Smooth muscle cell (in vitro differentiated cells): ENCODE measurements around the gene TTC22. TPM values are rescaled to one million over a fixed set of nuclear protein-coding genes. Genes with fewer than 3 reads are reported as not detected.

Source experiments
- DNase-seq: peaks from one replicate; lab custom pipeline; 2025; ENCODE audit not compliant: unreplicated experiment; lab: John Stamatoyannopoulos, UW
- H2AFZ ChIP-seq: fragments of 200-600 bp; sonication (generic); 2 replicates; pipeline ENCODE4 v1.6.0; 2016; ENCODE audit warnings: antibody characterized with exemption, low read depth, mild to moderate bottlenecking
- H3F3A ChIP-seq: fragments of 200-600 bp; sonication (generic); 2 replicates; pipeline ENCODE4 v1.6.0; 2017; ENCODE audit warnings: antibody characterized with exemption, low read depth
- H3K27ac ChIP-seq: fragments of 200-600 bp; sonication (generic); 2 replicates; pipeline ENCODE4 v1.5.1; 2016; ENCODE audit warnings: low read depth, mild to moderate bottlenecking
- H3K27me3 ChIP-seq: fragments of 200-600 bp; sonication (generic); 2 replicates; pipeline ENCODE4 v1.6.1; 2016; ENCODE audit warnings: low read depth, mild to moderate bottlenecking
- H3K36me3 ChIP-seq: fragments of 200-600 bp; sonication (generic); 2 replicates; pipeline ENCODE4 v1.5.1; 2016; ENCODE audit warnings: low read depth
- H3K4me1 ChIP-seq: fragments of 200-600 bp; sonication (generic); 2 replicates; pipeline ENCODE4 v1.5.1; 2016; ENCODE audit warnings: low read depth
- H3K4me2 ChIP-seq: fragments of 200-600 bp; sonication (generic); 2 replicates; pipeline ENCODE4 v1.6.0; 2016; ENCODE audit warnings: mild to moderate bottlenecking
- H3K4me3 ChIP-seq: fragments of 200-600 bp; sonication (generic); 2 replicates; pipeline ENCODE4 v1.5.1; 2016; ENCODE audit warnings: mild to moderate bottlenecking
- H3K79me2 ChIP-seq: fragments of 200-600 bp; sonication (generic); 2 replicates; pipeline ENCODE4 v1.6.0; 2016; ENCODE audit warnings: low read depth, mild to moderate bottlenecking
- H3K9ac ChIP-seq: fragments of 200-600 bp; sonication (generic); 2 replicates; pipeline ENCODE4 v1.6.0; 2016; ENCODE audit warnings: low read depth
- H3K9me3 ChIP-seq: fragments of 200-600 bp; sonication (generic); replicated peaks from 2 replicates; pipeline ENCODE4 v1.5.1; 2016; ENCODE audit warnings: low read depth
- H4K20me1 ChIP-seq: fragments of 200-600 bp; sonication (generic); 2 replicates; pipeline ENCODE4 v1.6.0; 2016; ENCODE audit warnings: low read depth
- CTCF ChIP-seq: fragments of 200-600 bp; sonication (generic); IDR thresholded peaks from 2 replicates; pipeline ENCODE4 v1.5.1; 2017; ENCODE audit warnings: borderline replicate concordance, mild to moderate bottlenecking, antibody characterized with exemption; ENCODE audit not compliant: insufficient read depth, poor library complexity, severe bottlenecking
- WGBS: methylation state at CpG from one replicate; pipeline ENCODE4 v1.1.7; 2016; ENCODE audit warnings: low lambda C conversion rate; 5-methylcytosine and 5-hydroxymethylcytosine counted together
- polyA plus RNA-seq: library from polyadenylated mRNA; unstranded; fragments of >200 nt; fragmentation: Nextera tagmentation; extraction: Ambion mirVana; gene quantifications from 2 replicates; pipeline ENCODE4 v1.2.1, GENCODE V29; 2016
- total RNA-seq: library from RNA; depleted of rRNA; stranded (reverse); fragments of >200 nt; gene quantifications from 2 replicates; pipeline ENCODE4 v1.2.3, GENCODE V29; 2014

TTC22 gene
- total and polyA plus RNA-seq, 2 experiments from 2014 or later, result 0.50 to 1.3 TPM

DNA sequence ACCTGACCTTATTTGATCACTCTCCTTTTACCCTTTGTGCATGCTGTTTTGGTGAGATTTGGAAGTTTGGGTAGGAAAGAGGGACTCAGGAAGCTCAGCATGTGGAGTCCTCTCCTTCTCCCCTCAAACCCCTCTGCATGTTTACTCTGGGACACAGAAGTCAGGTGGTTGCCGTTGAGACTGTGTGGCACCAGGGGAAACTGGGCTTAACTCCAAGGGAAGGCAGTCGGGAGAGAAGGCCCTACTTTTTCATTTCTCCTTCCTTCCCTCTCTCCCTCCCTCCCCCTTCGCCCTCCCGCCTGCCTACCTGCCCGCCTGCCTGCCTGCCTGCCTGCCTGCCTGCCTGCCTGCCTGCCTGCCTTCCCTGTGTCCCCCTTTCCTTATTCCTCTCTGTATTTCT is 34.8 kb upstream of the TTC22 start:
- DNase-seq, result no peak
- no peaks in the 10 kb centered on the region for H3F3A ChIP-seq

DNA sequence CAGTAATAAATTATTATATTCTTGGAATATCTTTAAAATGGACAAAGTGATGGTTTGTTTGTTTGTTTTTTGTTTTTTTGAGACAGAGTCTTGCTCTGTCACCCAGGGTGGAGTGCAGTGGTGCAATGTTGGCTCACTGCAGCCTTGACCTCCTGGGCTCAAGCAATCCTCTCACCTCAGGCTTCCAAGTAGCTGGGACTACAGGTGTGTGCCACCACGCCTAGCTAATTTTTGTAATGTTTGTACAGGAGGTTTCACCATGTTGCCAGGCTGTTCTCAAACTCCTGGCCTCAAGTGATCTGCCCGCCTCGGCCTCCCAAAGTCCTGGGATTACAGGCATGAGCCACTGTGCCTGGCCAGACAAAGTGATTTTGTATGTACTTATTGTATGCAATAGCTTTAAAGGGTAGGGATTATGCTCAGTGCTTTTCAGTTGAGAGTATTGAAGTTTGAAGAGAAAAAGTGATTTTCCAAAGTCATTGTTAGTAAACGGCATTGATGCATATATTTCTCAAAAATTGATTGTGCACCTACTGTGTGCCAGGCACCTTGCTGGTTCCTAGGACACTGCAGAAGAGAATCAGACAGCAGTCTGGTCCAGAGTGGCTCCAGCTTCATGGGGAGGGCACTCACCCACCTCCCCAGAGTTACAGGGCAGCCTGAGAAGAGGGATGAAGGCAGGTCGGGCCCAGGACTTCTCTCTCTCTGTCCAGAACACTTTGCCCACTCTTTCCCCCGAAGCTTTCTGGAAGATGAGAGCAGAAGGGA is 34.2 kb upstream of the TTC22 start:
- no peak for DNase-seq
- H3K79me2 ChIP-seq, result no peaks in the 10 kb centered on the region
- no peaks in the 10 kb centered on the region for H3K36me3 ChIP-seq
- H3K4me3 ChIP-seq, result no peak overlapping the region
- 84% methylated on average over 6 of the region's 6 CpGs for WGBS
- no peak overlapping the region for H3K4me2 ChIP-seq
- no peaks in the 10 kb centered on the region for H3F3A ChIP-seq
- no peaks in the 10 kb centered on the region for H4K20me1 ChIP-seq
- TF ChIP-seq CTCF, result no peak
- no peak overlapping the region for H3K9ac ChIP-seq
- H3K4me1 ChIP-seq, result no peaks in the 10 kb centered on the region
- peaks cover 4% of the 10 kb centered on the region for H3K27me3 ChIP-seq
- peaks cover 11% of the 10 kb centered on the region for H3K9me3 ChIP-seq
- no peak overlapping the region for H2AFZ ChIP-seq
- H3K27ac ChIP-seq, result no peak overlapping the region

More for the DNA sequence above, 34.8 kb upstream of the TTC22 start:
- no peak overlapping the region for H3K4me2 ChIP-seq
- no peaks in the 10 kb centered on the region for H4K20me1 ChIP-seq
- no peak overlapping the region for H3K9ac ChIP-seq
- peaks cover 8% of the 10 kb centered on the region for H3K9me3 ChIP-seq
- no peak for TF ChIP-seq CTCF
- H3K4me1 ChIP-seq, result no peaks in the 10 kb centered on the region
- WGBS, result 76% methylated on average over 2 of the region's 5 CpGs
- H3K36me3 ChIP-seq, result no peaks in the 10 kb centered on the region
- no peaks in the 10 kb centered on the region for H3K79me2 ChIP-seq
- peaks cover 4% of the 10 kb centered on the region for H3K27me3 ChIP-seq
- no peak overlapping the region for H3K4me3 ChIP-seq
- H3K27ac ChIP-seq, result no peak overlapping the region
- no peak overlapping the region for H2AFZ ChIP-seq

DNA sequence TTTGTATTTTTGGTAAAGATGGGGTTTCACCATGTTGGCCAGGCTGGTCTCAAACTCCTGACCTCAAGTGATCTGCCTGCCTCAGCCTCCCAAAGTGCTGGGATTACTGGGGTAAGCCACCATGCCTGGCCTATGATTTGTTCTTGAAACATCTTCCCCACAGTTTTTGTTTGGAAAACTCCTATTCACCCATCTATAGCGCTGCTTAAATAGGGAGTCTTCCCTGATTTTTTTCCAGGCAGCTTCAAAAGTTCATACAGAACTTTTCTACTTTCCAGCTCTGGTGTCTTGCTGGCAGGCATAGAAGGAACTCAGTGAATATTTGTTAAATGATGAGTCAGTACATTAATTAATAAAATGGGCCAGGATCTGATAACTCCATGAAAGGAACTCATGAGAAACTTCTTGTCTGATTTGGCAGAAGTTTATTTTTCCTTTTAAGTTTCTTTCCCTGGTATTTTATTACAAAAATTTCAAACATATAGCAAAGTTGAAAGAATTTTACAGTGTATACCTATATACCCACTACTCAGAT is 33.0 kb upstream of the TTC22 start:
- Histone ChIP-seq H3K79me2 (no peaks in the 10 kb centered on the region), H3K27me3 (peaks cover 4% of the 10 kb centered on the region), H3K4me1 (no peaks in the 10 kb centered on the region), H3K4me2 (no peak overlapping the region), H3K9ac (no peak overlapping the region), H3K4me3 (no peak overlapping the region), H3K36me3 (no peaks in the 10 kb centered on the region), H3K27ac (no peak overlapping the region), H2AFZ (no peak overlapping the region), H3F3A (no peaks in the 10 kb centered on the region), H3K9me3 (peaks cover 11% of the 10 kb centered on the region), H4K20me1 (no peaks in the 10 kb centered on the region)
- TF ChIP-seq CTCF, result no peak
- no peak for DNase-seq
- 96% methylated on average over 1 of the region's 1 CpG for WGBS
